Muscle of leg (tissue), 11 donors: ENCODE data around the gene SYT9. TPM values are rescaled to one million over a fixed set of nuclear protein-coding genes. Genes with fewer than 3 reads are reported as not detected.

Source experiments
- DNase-seq: peaks from one replicate; pipeline ENCODE4 v3.0.0; 2013
- H3K27ac ChIP-seq: one replicate; pipeline ENCODE4 v1.5.1; 2013; ENCODE audit warnings: mild to moderate bottlenecking, low read length, control low read depth
- H3K27me3 ChIP-seq: one replicate; pipeline ENCODE4 v1.6.1; 2013; ENCODE audit warnings: low read length; ENCODE audit not compliant: control insufficient read depth, insufficient read depth
- H3K36me3 ChIP-seq: one replicate; pipeline ENCODE4 v1.6.1; 2013; ENCODE audit warnings: low read length; ENCODE audit not compliant: control insufficient read depth, insufficient read depth
- H3K4me1 ChIP-seq: one replicate; pipeline ENCODE4 v1.6.1; 2013; ENCODE audit warnings: low read length; ENCODE audit not compliant: control insufficient read depth, insufficient read depth
- H3K4me3 ChIP-seq: one replicate; pipeline ENCODE4 v1.5.1; 2013; ENCODE audit warnings: low read length, control low read depth
- H3K9me3 ChIP-seq: replicated peaks from 2 replicates; pipeline ENCODE4 v1.6.1; 2013; ENCODE audit warnings: low read depth, low read length; ENCODE audit not compliant: control insufficient read depth
- WGBS: methylation state at CpG from one replicate; pipeline ENCODE4 v1.1.5; 2013; ENCODE audit warnings: missing lambda C conversion rate; ENCODE audit not compliant: insufficient coverage; 5-methylcytosine and 5-hydroxymethylcytosine counted together
- polyA plus RNA-seq, 8 donors: library from polyadenylated mRNA; unstranded; fragments of 120-200 nt; gene quantifications; one replicate each; pipeline versions ENCODE4 v1.2.1 to v1.2.3, GENCODE V29; 2013; ENCODE audit warnings: inconsistent platforms in 1 of 8, low replicate concordance in 1 of 8; ENCODE audit not compliant: insufficient read length in 8 of 8, insufficient read depth in 1 of 8
- total RNA-seq: library from RNA; stranded (reverse); fragments of 120-200 nt; gene quantifications from one replicate; pipeline ENCODE4 v1.2.4, GENCODE V29; 2013

Gene SYT9
- total and polyA plus RNA-seq, 9 donors = 0.19 to 1.1 (median 0.54) TPM

GRCh38 chr11:7451952-7452494, 200.3 kb downstream of the SYT9 start:
- Histone ChIP-seq H3K27ac (no peak overlapping the region), H3K4me1 (peaks cover 13% of the 10 kb centered on the region), H3K4me3 (no peak overlapping the region), H3K36me3 (no peaks in the 10 kb centered on the region), H3K9me3 (no peaks in the 10 kb centered on the region), H3K27me3 (no peaks in the 10 kb centered on the region)
- DNase-seq = no peak
- WGBS = no CpG with 5 or more reads among the region's 1 CpG

GRCh38 chr11:7454854-7455253, 203.2 kb downstream of the SYT9 start:
- Histone ChIP-seq H3K4me1 (peaks cover 8% of the 10 kb centered on the region), H3K36me3 (no peaks in the 10 kb centered on the region), H3K4me3 (no peak overlapping the region), H3K9me3 (no peaks in the 10 kb centered on the region), H3K27me3 (no peaks in the 10 kb centered on the region), H3K27ac (no peak overlapping the region)
- no CpG with 5 or more reads among the region's 2 CpGs for WGBS
- DNase-seq = no peak

GRCh38 chr11:7457211-7457610, 205.5 kb downstream of the SYT9 start:
- H3K27me3 ChIP-seq = no peaks in the 10 kb centered on the region
- no peaks in the 10 kb centered on the region for H3K9me3 ChIP-seq
- no peak overlapping the region for H3K27ac ChIP-seq
- H3K36me3 ChIP-seq = no peaks in the 10 kb centered on the region
- DNase-seq = no peak
- H3K4me3 ChIP-seq = no peak overlapping the region
- H3K4me1 ChIP-seq = no peaks in the 10 kb centered on the region
- no CpG with 5 or more reads among the region's 1 CpG for WGBS

- no peak for DNase-seq
- no peak overlapping the region for H3K27ac ChIP-seq
- 80% methylated on average over 1 of the region's 1 CpG for WGBS
- no peaks in the 10 kb centered on the region for H3K4me1 ChIP-seq
- no peaks in the 10 kb centered on the region for H3K9me3 ChIP-seq
- H3K27me3 ChIP-seq = no peaks in the 10 kb centered on the region
- H3K36me3 ChIP-seq = no peaks in the 10 kb centered on the region
- no peak overlapping the region for H3K4me3 ChIP-seq
Measured at GRCh38 chr11:7462706-7463105, 211.0 kb downstream of the SYT9 start.

GRCh38 chr11:7467652-7468051, 215.9 kb downstream of the SYT9 start:
- H3K27me3 ChIP-seq = no peaks in the 10 kb centered on the region
- 72% methylated on average over 2 of the region's 2 CpGs for WGBS
- H3K4me1 ChIP-seq = no peaks in the 10 kb centered on the region
- no peak overlapping the region for H3K27ac ChIP-seq
- H3K36me3 ChIP-seq = no peaks in the 10 kb centered on the region
- no peaks in the 10 kb centered on the region for H3K9me3 ChIP-seq
- DNase-seq = no peak
- H3K4me3 ChIP-seq = no peak overlapping the region

GRCh38 chr11:7469351-7469865, 217.7 kb downstream of the SYT9 start:
- Histone ChIP-seq H3K27ac (no peak overlapping the region), H3K36me3 (no peaks in the 10 kb centered on the region), H3K4me1 (no peaks in the 10 kb centered on the region), H3K9me3 (no peaks in the 10 kb centered on the region), H3K27me3 (no peaks in the 10 kb centered on the region), H3K4me3 (no peak overlapping the region)
- 93% methylated on average over 3 of the region's 5 CpGs for whole genome bisulfite sequencing
- DNase-seq = no peak

- WGBS = no CpG with 5 or more reads among the region's 7 CpGs
- Histone ChIP-seq H3K4me3 (no peak overlapping the region), H3K4me1 (no peaks in the 10 kb centered on the region), H3K27me3 (no peaks in the 10 kb centered on the region), H3K9me3 (no peaks in the 10 kb centered on the region), H3K27ac (no peak overlapping the region), H3K36me3 (no peaks in the 10 kb centered on the region)
- no peak for DNase-seq
Measured at GRCh38 chr11:7471071-7471470, 219.4 kb downstream of the SYT9 start.

GRCh38 chr11:7473717-7474116, 222.0 kb downstream of the SYT9 start:
- Histone ChIP-seq H3K27ac (no peak overlapping the region), H3K4me1 (no peaks in the 10 kb centered on the region), H3K9me3 (no peaks in the 10 kb centered on the region), H3K4me3 (no peak overlapping the region), H3K36me3 (no peaks in the 10 kb centered on the region), H3K27me3 (no peaks in the 10 kb centered on the region)
- DNase-seq = no peak
- 67% methylated on average over 1 of the region's 1 CpG for WGBS

GRCh38 chr11:7480113-7480512, 228.4 kb downstream of the SYT9 start:
- H3K27ac ChIP-seq = no peak overlapping the region
- no peak overlapping the region for H3K4me3 ChIP-seq
- no peaks in the 10 kb centered on the region for H3K27me3 ChIP-seq
- H3K36me3 ChIP-seq = no peaks in the 10 kb centered on the region
- no peaks in the 10 kb centered on the region for H3K9me3 ChIP-seq
- peaks cover 6% of the 10 kb centered on the region for H3K4me1 ChIP-seq
- whole genome bisulfite sequencing = no CpG with 5 or more reads among the region's 2 CpGs
- peak; percentile 60 for DNase-seq

GRCh38 chr11:7484131-7484530, 232.4 kb downstream of the SYT9 start:
- peak; percentile 5 for DNase-seq
- H3K36me3 ChIP-seq = peaks cover 5% of the 10 kb centered on the region
- H3K4me1 ChIP-seq = peaks cover 15% of the 10 kb centered on the region
- H3K27me3 ChIP-seq = no peaks in the 10 kb centered on the region
- no peaks in the 10 kb centered on the region for H3K9me3 ChIP-seq
- H3K4me3 ChIP-seq = no peak overlapping the region
- H3K27ac ChIP-seq = no peak overlapping the region
- WGBS = 40% methylated on average over 2 of the region's 3 CpGs

GRCh38 chr11:7484645-7485044, 232.9 kb downstream of the SYT9 start:
- peak overlapping the region; percentile 84 for H3K27ac ChIP-seq
- H3K9me3 ChIP-seq = no peaks in the 10 kb centered on the region
- peaks cover 5% of the 10 kb centered on the region for H3K36me3 ChIP-seq
- H3K27me3 ChIP-seq = no peaks in the 10 kb centered on the region
- WGBS = 80% methylated on average over 1 of the region's 3 CpGs
- H3K4me1 ChIP-seq = peaks cover 15% of the 10 kb centered on the region
- peak; percentile 14 for DNase-seq
- no peak overlapping the region for H3K4me3 ChIP-seq
